ENCODE data around the gene AK1.
A peak's percentile ranks its signal among the peaks of the same experiment; 100 is the strongest.

AK1 gene

DNA sequence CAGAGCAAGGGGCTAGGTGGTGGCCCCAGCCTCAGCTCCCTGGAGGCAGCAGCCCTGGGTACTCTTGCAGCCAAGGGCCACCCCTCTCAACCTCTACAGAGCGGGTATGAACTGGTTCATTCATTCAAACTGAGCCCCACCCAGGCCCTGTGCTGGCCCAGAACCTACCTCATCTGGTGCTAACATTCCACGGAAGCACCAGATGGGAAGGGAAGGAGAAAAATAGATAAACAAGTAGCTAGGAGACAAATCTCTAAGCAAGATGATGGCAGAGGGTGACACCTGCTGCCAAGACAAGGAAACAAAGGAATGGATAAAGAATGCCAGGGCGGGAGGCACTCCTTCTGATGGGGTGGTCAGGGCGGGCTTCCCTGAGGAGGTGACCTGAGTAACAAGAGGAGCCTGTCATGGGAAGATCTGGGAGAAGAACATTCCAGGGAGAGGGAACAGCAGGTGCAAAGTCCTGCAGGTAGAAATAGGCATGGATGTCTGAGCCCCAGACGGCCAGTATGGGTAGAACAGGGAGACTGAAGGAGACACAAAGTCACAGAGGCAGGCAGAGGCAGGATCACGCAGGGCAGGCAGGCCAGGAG is 33.2 kb upstream of the AK1 start:
- DNase-seq (ENCODE audit: low read depth), result no peak
- no peak overlapping the region for H3K4me3 ChIP-seq (ENCODE audit: low read depth, low read length)

DNA sequence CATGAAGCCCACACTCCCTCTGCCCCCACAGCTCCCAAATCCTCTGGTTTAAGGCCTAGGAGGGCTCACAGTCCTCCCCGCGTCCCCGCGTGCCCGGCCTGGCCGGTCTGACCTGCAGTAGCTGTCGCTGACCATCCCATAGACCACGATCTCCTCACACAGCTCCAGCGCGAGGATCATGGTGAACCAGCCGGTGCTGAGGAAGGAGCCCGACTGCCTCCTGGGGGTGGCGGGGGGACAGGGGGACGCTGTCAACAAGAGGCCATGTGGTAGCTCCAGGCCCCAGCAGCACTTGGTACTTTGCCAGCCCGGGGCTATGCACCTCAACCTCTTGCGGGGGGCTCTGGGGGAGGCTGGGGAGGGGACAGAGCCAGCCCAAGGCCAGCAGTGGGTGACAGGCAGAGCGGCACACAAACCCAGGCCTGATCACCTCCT is 32.4 kb upstream of the AK1 start:
- H3K4me3 ChIP-seq (ENCODE audit: low read depth, low read length), result no peak overlapping the region
- DNase-seq (ENCODE audit: low read depth), result no peak

DNA sequence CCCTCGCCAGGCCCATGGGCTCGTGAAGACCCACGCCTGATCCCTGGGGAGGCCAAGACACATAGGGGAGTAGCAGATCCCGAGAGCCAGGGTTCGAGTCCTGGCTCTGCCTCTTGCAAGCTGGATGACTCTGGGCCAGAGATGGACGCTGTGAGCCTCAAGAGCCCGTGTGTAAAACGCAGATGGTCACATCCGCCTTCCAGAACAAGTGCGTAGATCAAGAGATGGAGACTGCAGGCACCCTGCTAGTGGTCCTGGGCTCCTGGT is 31.1 kb upstream of the AK1 start:
- DNase-seq (ENCODE audit: low read depth), result no peak
- no peak overlapping the region for H3K4me3 ChIP-seq (ENCODE audit: low read depth, low read length)

DNA sequence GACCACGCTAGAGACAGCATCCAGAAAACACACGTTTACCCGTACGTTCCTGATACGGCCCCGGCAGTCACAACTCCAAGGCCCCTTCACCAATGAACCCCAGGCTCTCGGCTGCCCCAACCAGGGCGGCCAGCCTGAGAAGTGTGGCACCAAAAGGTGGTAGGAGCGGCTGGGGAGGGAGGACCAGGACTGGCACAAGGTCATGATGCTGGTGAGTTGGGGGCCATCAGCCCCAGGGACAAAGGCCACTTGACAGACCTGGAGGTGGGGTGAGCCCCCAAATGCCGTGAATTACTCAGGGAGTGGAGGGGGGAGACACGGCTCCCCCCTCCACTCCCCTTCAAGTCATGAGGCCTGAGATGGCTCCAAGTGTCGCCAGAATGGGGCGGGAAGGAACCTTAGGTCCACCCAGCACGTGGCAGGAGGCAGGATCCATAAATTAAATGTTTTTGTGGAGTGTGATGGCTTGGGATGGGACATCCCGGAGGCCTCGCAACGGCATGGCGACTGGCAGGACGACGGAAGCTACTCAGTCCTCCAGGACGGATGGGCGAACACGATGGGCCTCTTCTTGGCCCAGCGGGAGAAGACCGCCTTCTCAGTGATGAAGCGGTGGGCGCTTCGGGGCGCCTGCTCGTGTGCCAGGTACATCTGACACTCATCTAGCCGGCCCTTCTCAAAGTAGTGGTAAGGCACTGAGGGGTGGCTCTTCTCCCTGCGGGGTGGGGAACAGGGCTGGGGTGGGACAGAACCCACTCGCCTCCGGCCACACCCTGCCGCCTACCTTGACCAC is 30.6 kb upstream of the AK1 start:
- H3K4me3 ChIP-seq (ENCODE audit: low read depth, low read length), result no peak overlapping the region
- DNase-seq (ENCODE audit: low read depth), result no peak

DNA sequence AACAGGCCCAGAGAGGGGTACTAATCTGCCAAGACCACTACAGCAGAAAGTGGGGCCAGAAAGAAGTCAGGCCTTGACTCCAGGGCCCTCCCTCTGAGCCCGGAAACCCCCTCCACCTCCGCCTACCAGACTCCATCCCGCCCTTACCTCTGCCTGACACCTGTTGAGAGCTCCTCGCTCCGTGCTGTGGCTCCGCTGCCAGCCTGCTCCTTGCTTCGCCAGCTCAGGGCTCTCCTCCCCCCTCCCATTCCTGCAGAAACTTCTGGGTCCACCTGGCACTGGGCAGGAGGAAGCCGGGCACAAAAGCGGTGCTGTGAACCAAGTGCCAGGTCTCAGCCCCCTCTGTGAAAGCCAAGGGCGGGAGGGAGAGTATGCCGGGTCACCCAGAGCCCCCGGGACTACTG is 28.3 kb upstream of the AK1 start:
- no peak overlapping the region for H3K4me3 ChIP-seq (ENCODE audit: low read depth, low read length)
- no peak for DNase-seq (ENCODE audit: low read depth)

DNA sequence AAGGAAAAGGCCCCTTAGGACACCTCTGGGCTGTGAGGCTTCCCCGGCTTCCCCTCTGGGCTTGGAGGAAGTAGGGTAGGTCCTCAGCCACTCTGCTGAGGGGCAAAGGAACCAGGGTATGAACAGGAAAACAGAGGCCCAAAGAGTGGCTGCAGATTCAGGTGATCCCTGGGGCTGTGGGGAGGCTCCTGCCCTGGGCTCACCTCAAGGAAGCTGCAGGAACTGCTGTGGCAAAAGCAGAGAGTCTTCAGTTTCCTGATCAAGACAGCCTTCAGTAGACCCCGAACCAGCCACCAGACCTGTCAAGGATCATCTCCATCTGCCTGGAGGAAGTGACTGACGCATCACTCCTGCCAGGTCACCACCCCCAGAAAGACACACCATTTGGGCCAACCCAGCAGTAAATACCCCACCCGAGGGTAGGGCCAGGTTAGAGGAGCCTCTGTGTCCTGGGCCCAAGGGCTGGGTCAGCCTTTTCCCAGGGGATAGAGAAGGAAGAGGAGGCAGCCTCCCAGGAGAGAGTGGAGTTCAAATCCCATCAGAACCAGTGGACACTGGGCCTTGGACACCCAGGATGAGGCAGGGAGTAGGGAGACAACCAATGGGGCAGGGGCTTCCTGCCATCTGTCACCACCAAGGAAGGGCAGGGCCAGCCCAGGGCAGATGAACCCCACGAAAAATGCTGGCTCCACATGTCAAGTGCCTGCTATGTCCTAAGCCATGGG is 27.7 kb upstream of the AK1 start:
- DNase-seq (ENCODE audit: low read depth), result no peak
- H3K4me3 ChIP-seq (ENCODE audit: low read depth, low read length), result no peak overlapping the region

DNA sequence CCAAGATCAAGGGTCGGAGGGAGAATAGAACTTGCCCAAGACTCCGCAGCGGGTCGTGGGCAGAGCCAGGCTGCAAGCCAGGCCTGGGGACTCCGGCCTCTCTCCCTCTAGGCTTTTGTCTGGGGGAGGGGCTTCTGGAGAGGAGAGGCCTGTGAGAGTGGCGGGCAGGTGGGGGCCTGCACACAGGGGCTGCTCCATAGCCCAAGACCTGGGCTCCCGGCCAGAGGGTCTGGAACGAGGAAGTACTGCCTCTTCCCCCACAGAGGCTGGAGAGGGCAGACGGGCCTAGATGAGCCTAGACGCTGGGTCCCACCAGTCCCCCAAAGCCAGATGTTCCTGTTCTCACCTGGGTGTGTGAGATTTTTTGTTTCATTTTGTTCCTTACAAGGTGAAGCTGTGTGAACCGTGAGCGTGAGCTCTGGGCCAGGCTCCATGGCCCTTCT is 27.1 kb upstream of the AK1 start:
- no peak for DNase-seq (ENCODE audit: low read depth)
- H3K4me3 ChIP-seq (ENCODE audit: low read depth, low read length), result no peak overlapping the region

DNA sequence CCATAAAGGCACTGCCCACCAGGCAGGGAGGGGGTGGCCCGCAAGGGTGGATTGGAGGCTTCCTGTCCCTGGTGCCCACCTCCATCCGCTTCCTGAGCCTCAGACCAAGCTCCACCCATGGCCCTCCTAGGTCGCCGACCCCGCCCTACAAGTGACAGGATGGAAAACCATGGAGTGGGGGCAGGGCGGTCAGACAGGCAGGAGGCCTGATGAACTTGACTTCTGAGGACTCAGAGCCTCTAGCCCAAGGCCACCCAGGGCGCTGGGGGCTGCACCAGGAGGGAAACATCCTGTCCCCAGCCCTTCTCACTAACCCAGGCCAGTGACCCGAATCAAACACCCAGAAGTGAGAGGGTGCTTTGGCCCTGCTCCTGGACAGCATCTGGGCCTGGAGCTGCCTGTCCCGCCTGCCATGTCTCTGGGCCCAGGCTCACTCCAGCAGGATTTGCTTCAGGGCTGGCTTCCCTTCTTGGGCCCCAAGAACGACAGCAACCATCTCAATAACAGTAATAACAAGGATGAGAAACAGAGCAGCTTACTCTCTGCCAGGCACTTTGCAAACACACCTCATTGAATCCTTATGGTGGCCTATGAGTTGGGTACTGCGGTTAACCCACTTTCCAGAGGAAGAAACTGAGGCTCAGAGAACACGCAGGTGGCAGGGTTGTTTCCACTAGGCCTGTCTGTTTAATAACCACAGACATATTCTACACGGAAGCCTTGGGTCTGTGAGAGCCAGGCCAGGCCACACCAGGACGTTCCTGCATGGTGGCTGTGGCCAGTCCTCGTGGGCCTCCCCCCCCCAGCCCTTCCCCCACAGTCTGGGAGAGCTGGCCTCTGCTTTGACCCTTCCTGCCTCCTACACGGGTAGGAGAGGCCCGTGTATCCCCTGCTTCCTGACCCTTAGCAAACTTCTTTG is 26.3 kb upstream of the AK1 start:
- no peak overlapping the region for H3K4me3 ChIP-seq (ENCODE audit: low read depth, low read length)
- DNase-seq (ENCODE audit: low read depth), result no peak

DNA sequence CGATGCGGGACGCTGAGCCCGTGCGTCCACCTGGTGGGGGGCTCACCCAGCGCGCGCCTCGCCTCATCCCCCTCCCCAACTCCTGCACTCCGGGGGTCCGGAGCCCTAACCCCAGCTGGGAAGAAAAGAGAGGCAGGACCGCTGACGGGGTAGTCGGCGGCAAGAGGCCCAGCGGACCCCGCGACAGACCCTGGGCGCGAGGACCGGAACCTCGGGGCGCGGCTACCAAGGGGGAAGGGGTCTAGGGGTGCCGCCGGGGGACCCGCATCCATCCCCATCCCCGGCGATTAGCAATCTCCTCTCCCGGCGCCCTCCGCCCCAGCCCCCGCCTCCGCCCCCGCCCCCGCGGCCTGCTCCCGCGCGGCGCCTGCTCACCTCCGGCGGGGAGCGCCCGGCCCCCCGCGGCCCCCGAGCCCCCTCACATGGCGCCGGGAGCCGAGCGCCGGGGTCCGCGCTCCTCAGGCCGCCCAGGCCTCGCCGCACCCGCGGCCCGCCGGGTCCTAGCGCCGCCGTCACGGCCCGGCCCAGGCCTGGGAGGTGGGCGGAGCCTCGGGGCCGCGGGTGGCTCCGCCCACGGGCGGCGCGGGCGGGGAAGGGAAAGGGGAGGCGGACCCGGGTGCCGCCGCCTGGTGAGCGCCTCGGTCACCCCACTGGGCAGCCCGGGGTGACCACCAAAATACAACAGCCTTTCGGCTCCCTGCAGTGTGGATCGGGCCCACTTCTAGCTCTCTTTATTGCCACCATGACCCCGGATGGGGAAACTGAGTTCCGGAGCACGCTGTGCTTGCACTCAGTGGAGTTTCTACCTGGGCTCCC is 21.9 kb upstream of the AK1 start, which contains the start of gene ST6GALNAC6:
ST6GALNAC6 (minus strand) TSS at position 476 of the 816 bp plus-strand sequence. CDS start 1,622 bp downstream, outside the sequence.
- peak; percentile 34 for DNase-seq (ENCODE audit: low read depth)
- peak within 1 kb of the TSS; percentile 89 for H3K4me3 ChIP-seq (ENCODE audit: low read depth, low read length)

DNA sequence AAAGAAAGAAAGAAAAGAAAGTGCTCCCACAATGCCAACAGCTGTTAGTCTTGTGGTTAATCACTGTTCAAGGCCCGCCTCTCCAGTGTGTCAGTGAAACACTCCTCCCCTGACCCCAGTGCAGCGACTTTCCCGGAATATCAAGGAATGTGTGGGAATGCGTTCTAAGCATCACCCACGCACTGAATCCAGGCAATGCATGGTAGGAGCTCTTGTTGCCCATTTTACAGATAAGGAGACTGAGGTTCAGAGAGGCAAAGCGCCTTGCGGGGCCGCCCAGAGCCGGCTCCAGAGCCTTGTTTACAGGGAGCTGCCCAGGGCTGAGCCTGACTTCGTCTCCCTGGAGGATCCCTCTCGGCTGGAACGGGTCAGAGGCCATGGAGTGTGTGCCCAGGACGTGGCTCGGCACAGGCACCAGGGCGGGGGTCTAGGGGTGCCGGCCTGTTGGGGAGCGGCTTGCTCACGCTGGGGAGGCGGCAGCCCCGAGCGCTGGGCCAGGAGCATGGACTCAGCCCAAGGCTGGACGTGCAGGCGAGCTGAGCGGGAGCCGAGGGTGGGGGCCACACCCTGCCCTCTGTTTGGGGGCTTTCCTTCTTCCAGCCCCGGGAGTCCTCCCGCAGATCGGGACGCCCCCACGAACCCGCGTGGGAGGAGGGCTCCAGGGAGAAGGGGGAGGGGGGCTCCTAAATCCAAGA is 21.1 kb upstream of the AK1 start:
- H3K4me3 ChIP-seq (ENCODE audit: low read depth, low read length), result peak overlapping the region; percentile 89
- peak; percentile 77 for DNase-seq (ENCODE audit: low read depth)

DNA sequence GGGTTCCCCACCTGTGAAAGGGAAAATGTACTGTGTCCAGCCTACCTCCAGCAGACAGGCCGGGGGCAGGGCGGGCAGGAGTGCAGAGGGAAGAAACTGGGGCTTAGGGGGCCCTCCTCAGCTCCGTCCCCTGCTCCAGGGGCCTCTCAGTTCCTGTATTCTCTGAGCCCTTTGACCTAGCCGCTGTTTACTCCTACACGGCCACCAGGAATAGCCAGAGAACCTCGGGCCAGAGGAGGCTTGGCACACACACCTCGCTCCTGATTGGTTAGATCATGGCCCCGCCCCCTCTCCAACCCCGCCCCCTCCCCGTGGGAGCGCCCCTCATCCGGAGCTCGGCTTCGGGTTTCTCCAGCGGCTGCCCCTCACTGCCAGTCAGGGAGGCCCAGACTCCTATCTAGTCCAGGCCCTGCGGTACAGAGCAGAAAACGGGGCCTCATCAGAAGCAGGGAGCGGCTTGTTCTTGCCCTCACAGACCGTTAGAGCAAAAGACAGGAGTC is 19.8 kb upstream of the AK1 start:
- H3K4me3 ChIP-seq (ENCODE audit: low read depth, low read length), result peak overlapping the region; percentile 24
- DNase-seq (ENCODE audit: low read depth), result peak; percentile 72

DNA sequence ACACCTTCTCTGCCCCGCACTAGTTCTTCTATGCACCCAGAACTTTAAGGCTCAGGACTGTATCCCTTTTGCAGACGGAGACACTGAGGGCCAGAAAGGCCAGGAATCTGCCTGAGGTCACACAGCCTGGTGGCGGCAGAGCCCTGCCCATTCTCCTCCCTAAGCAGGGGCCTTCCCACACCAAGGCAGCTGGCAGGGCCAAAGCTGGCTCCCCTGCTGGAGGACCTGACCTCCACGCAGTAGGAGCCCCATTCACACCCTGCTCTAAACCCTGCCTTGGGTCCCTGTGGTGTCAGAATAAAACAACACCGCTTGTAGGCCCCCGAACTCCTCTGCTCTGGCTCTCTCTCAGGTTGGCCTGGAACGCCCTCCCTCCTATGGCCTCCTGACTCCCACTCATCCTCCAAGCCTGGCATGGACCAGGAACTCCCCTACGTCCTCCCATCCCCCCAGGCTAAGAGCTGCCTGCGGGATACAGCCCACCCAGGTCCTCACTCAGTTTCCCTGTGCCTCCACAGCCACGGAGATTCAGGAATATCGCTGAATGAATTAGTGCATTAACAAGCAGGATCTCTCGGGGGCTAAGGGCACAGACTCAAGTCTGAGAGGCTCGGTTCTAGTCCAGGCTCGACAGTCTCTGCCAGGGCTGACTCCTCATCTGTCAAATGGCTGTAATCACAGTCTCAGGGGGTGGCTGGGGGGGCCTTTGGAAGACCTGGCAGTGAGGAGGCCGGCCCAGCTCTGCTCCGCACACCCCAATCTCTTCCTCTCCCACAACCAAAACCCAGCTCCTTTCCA is 19.1 kb upstream of the AK1 start:
- DNase-seq (ENCODE audit: low read depth), result no peak
- H3K4me3 ChIP-seq (ENCODE audit: low read depth, low read length), result peak overlapping the region; percentile 24

DNA sequence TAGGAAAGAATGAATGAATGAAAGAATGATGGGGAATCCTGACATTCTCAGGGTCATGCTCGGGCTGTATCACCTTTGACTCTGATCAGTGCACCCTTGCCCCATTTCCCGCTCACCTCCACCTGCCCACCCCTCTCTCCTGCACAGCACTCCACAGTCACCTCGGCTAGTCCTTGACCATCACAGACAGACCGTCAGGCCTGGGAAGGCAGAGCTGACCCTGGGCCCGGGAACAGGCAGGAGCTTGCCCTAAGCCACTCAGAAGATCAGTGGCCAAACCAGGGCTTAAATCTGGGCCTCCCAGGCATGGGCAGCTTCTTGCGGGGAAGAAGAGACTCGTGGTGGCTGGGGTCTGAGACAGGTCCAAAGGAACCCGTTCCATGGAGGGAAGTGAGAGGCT is 18.3 kb upstream of the AK1 start:
- H3K4me3 ChIP-seq (ENCODE audit: low read depth, low read length), result no peak overlapping the region
- no peak for DNase-seq (ENCODE audit: low read depth)

DNA sequence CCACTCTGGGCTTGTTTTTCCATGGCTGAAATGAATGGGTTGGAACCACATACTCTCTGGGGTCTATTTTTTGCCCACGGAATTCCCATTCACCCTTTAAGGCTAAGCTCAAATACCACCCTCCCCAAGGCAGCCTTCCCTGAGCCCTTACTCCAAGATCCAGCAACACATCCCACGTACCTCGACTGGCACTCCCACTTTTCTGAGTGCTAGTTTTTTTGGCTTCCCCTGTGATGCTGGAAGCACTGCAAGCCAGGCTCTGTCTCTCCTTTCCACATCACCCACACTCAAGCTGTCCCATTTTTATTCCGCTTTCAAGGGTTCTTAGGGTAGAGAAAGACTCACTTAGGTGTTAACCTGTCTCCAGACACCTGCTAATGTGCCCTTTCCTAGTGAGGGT is 15.9 kb upstream of the AK1 start:
- H3K4me3 ChIP-seq (ENCODE audit: low read depth, low read length), result no peak overlapping the region
- no peak for DNase-seq (ENCODE audit: low read depth)

DNA sequence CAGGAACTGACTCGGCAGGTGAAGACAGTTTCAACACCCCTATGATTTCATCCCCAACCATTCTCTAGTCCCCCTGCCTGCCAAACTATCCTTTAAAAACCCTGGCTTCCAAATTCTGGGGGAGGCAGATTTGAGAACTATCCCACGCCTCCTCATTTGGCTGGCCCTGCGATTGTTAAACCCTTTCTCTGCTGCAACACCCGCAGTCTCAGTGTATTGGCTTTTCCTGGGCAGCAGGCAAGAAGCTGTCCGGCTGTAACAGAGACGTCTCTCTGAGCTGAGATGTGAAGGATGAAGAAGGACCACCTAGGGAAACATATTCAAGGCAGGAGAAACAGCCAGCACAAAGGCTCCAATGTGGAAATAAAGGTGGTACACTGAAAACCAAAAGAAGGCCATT is 15.4 kb upstream of the AK1 start:
- no peak overlapping the region for H3K4me3 ChIP-seq (ENCODE audit: low read depth, low read length)
- DNase-seq (ENCODE audit: low read depth), result no peak

DNA sequence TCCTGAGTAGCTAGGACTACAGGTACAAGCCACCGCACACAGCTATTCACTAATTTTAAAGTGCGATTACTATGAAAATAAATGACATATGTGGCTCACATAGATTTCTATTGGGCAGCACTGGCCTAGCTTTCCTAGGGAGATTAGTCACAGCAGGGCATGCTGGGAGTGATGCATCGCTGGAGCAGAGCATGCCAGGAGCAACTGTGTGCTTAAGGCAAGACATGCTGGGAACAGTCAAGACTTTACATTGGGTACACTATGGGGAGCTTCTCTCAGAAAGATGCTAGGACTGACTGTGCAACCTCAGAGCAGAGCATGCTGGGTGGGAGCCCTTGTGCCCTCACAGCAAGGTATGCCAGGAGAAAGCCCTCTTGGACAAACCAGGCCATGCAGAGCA is 12.6 kb upstream of the AK1 start:
- H3K4me3 ChIP-seq (ENCODE audit: low read depth, low read length), result no peak overlapping the region
- no peak for DNase-seq (ENCODE audit: low read depth)

DNA sequence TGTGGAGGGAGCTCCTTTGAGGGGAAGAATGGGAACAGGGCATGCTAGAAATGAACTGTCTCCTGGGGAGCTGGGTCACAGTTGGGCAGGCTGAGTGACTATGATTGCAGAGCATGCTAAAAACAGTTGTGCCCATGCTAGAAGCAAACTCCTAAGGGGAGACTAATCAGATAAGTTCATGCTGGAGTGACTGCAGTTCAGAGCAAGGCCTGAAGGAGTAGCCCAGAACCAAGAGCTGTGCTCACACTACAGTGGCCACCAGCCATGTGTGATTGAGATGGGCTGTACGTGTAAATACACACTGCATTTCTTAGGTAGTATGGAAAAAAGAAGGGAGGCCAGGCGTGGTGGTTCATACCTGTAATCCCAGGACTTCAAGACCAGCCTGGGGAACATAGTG is 10.3 kb upstream of the AK1 start:
- no peak overlapping the region for H3K4me3 ChIP-seq (ENCODE audit: low read depth, low read length)
- no peak for DNase-seq (ENCODE audit: low read depth)

Measured in skeletal muscle cell (primary cell).